Stimulated activated CD8-positive, alpha-beta memory T cell treated with anti-CD3 and anti-CD28 coated beads, Interleukin-15, amount 100 ng/mL, for 4 hours (primary cell): ENCODE data around the gene GPR63.

Experiments
- DNase-seq, 2 donors: peaks; one replicate each; pipeline ENCODE4 v3.0.0-alpha.2; 2020; ENCODE audit warnings: low read depth in 2 of 2

The GPR63 gene

GRCh38 chr6:96821034-96821433 is 16.2 kb downstream of the GPR63 start:
- no peak for DNase-seq

GRCh38 chr6:96816301-96816817 is 20.9 kb downstream of the GPR63 start:
- no peak for DNase-seq

- no peak for DNase-seq
Measured at GRCh38 chr6:96814625-96815024, 22.7 kb downstream of the GPR63 start.

- no peak for DNase-seq
Measured at GRCh38 chr6:96812077-96812703, 25.1 kb downstream of the GPR63 start.

- DNase-seq, result no peak
Measured at GRCh38 chr6:96811670-96812069, 25.6 kb downstream of the GPR63 start.

GRCh38 chr6:96811136-96811535 is 26.1 kb downstream of the GPR63 start:
- no peak for DNase-seq

GRCh38 chr6:96809119-96809518 is 28.2 kb downstream of the GPR63 start:
- no peak for DNase-seq

GRCh38 chr6:96803106-96803481 is 34.2 kb downstream of the GPR63 start:
- DNase-seq, result no peak

- DNase-seq, result no peak
Measured at GRCh38 chr6:96795481-96795880, 41.8 kb downstream of the GPR63 start.

GRCh38 chr6:96794980-96795379 is 42.3 kb downstream of the GPR63 start:
- no peak for DNase-seq

- no peak for DNase-seq
Measured at GRCh38 chr6:96792561-96793190, 44.6 kb downstream of the GPR63 start.

GRCh38 chr6:96789871-96790270 is 47.4 kb downstream of the GPR63 start:
- no peak for DNase-seq

- DNase-seq, result no peak
Measured at GRCh38 chr6:96787846-96788580, 49.3 kb downstream of the GPR63 start.

GRCh38 chr6:96786336-96786735 is 50.9 kb downstream of the GPR63 start:
- no peak for DNase-seq

GRCh38 chr6:96784650-96785049 is 52.6 kb downstream of the GPR63 start:
- DNase-seq, result no peak

- DNase-seq, result no peak
Measured at GRCh38 chr6:96783307-96783706, 54.0 kb downstream of the GPR63 start.

- DNase-seq, result no peak
Measured at GRCh38 chr6:96781557-96781956, 55.7 kb downstream of the GPR63 start.

- DNase-seq, result no peak
Measured at GRCh38 chr6:96777113-96777512, 60.2 kb downstream of the GPR63 start.

- no peak for DNase-seq
Measured at GRCh38 chr6:96775727-96776400, 61.4 kb downstream of the GPR63 start.

GRCh38 chr6:96766769-96767168 is 70.5 kb downstream of the GPR63 start:
- DNase-seq, result no peak

- DNase-seq, result no peak
Measured at GRCh38 chr6:96762599-96762998, 74.7 kb downstream of the GPR63 start.

GRCh38 chr6:96761794-96762193 is 75.5 kb downstream of the GPR63 start:
- DNase-seq, result no peak
